SKM-1 treated with dmso at 0.1 percent for 144 hours (cell line): Measurements from ENCODE around the gene CNKSR1.

Source experiments
- DNase-seq: peaks from one replicate; lab custom pipeline; 2025; ENCODE audit not compliant: unreplicated experiment; lab: John Stamatoyannopoulos, UW

The CNKSR1 gene

DNA sequence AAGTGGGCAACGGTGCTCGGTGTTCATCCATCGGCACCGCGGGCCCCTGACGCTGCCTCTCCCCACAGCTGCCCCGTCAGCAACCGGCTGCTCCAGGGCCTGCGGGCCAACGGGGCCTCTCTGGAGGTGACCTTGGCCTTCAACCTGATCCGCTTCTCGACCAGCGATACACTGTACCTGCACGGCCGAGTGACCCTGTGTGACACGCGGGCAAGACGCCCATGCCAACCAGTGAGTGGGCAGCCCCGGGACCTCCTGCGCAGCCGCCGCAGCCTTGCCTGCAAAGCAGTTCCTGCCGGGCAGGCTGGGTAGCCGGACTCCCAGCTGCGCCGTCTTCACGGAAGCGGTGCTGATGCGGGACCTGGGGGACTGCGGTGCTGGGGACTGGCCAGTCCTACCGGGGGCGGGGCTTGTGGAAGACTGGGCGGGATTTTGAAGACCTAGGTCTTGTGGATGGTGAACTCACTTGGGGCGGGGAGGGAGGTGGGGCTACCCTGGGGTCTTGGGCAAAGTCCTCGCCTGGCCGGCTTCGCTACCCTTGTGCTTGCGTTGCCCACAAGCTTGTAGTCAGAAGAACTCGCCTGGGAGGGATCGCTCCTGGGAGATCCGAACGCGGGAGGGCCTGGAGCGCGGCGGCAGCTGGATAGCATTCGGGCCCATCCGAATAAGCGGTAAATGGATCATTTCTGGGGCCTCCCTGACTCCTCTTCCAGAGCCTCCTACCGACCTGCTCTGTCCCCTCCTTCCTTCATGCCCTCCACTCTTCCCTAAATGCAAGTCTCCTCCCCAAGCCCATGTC, 47.9 kb downstream of the CNKSR1 start:
- DNase-seq, result no peak

GRCh38 chr1:26230682-26231081, 53.4 kb downstream of the CNKSR1 start:
- DNase-seq, result peak; percentile 4

- peak; percentile 96 for DNase-seq
Observed at GRCh38 chr1:26233903-26234643, 56.8 kb downstream of the CNKSR1 start, which contains the start of gene CEP85. Gene CEP85, plus strand, starts transcription at chr1:26234200. Its CDS starts 5,584 bp downstream, at chr1:26239784.

- peak; percentile 3 for DNase-seq
Observed at GRCh38 chr1:26234644-26235370, 57.5 kb downstream of the CNKSR1 start.

DNA sequence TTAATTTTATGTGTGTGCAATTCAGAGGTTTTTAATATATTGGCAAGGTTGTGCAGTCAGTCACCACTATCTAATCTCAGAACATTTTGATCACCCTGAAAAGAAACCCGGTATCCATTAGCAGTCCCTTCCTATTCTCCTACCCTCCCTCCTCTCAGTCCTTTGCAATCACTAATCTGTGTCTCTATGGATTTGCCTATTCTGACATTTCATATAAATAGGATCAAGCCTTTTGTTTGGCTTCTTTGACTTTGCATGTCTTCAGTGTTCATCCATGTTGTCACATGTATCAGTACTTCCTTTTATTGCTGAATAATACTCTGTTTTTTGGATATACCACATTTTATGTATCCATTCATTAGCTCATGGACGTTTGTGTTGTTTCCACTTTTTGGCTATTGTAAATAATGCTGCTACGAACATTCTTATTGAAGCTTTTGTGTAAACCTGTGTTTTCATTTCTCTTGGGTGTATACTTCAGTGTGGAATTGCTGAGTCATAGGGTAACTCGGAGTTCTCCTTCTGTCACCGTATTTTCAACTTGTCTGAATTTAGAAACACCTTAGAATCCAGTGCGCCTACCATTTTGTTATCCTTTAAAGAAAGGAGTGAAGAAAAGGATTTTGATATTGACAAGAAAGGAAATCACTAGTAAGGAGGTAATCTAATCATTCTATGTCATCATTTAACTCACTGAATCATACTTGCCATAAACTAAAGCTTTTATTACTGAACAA, 60.1 kb downstream of the CNKSR1 start:
- DNase-seq, result peak; percentile 20
